K562 (cell line): ENCODE results near the gene C1orf105. TPM values are rescaled to one million over a fixed set of nuclear protein-coding genes. Genes with fewer than 3 reads are reported as not detected.

ENCODE experiments used
- ATAC-seq: fragments of 200-7000 bp; cut with Tn5 transposase; 3 replicates; pipeline ENCODE4 v1.9.1; 2020; ENCODE audit warnings: moderate library complexity
- BruUV-seq: library from RNA; stranded (reverse); fragments of 400-500 nt; replicated peaks from 2 replicates; lab custom pipeline; 2021; lab: Mats Ljungman, UMichigan
- CTCF ChIA-PET: fragments of 300-600 bp; formaldehyde crosslinking; extraction: SDS; loops from one replicate; lab custom pipeline; 2021; ENCODE audit warnings: low intra/inter-chr PET ratio; lab: Yijun Ruan, JAX
- POLR2A ChIA-PET: fragments of 300-600, 350-650 bp; sonication (Branson Sonifier 250); formaldehyde crosslinking; extraction: SDS; loops from one replicate; lab custom pipeline; 2021; ENCODE audit warnings: antibody characterized with exemption, inconsistent platforms; lab: Yijun Ruan, JAX
- DNase-seq, 4 experiments: peaks; one replicate each; pipeline versions ENCODE4 v3.0.0 to v3.0.0-alpha.2; 2011 to 2018; ENCODE audit warnings: low spot score in 3 of 4, mixed read lengths in 3 of 4; ENCODE audit errors: extremely low read depth in 1 of 4
- FAIRE-seq: peaks from 2 replicates; lab custom pipeline; 2011; peaks lifted over from hg19 to GRCh38; lab: Jason Lieb, UNC
- H2AFZ ChIP-seq: 2 replicates; pipeline ENCODE4 v1.6.0; 2011; ENCODE audit warnings: low read depth, low read length, control low read depth, inconsistent platforms
- H3K27ac ChIP-seq: fragments of 200-600 bp; 3 replicates; pipeline ENCODE4 v1.8.0; 2011; ENCODE audit warnings: low read depth, mild to moderate bottlenecking, control low read depth, inconsistent platforms, low read length, moderate library complexity, mixed read lengths; ENCODE audit errors: extremely low read depth
- H3K27me3 ChIP-seq, 2 experiments: fragments of 300-600 bp in 1 of 2; 2 replicates in 1 of 2; 3 replicates in 1 of 2; pipeline versions ENCODE4 v1.6.0 to v1.8.0; 2011; ENCODE audit warnings: inconsistent platforms in 2 of 2, low read length in 2 of 2, mild to moderate bottlenecking in 1 of 2, mixed read lengths in 1 of 2, moderate library complexity in 1 of 2; ENCODE audit not compliant: control insufficient read depth in 2 of 2, insufficient read depth in 2 of 2
- H3K36me3 ChIP-seq: fragments of 300-600 bp; 3 replicates; pipeline ENCODE4 v1.8.0; 2011; ENCODE audit warnings: mild to moderate bottlenecking, low read length, inconsistent platforms; ENCODE audit not compliant: control insufficient read depth, insufficient read depth
- H3K4me1 ChIP-seq, 2 experiments: fragments of 200-600 bp in 1 of 2; replicated peaks in 1 of 2; 2 replicates in 1 of 2; 3 replicates in 1 of 2; pipeline versions ENCODE4 v1.5.1 to v1.8.0; 2011; ENCODE audit warnings: inconsistent platforms in 2 of 2, low read length in 2 of 2, mild to moderate bottlenecking in 1 of 2, mixed read lengths in 1 of 2, moderate library complexity in 1 of 2; ENCODE audit not compliant: control insufficient read depth in 2 of 2, insufficient read depth in 2 of 2
- H3K4me2 ChIP-seq: 2 replicates; pipeline ENCODE4 v1.6.1; 2011; ENCODE audit warnings: low read length, control low read depth, inconsistent platforms, mixed read lengths; ENCODE audit not compliant: insufficient read depth
- H3K4me3 ChIP-seq: fragments of 200-600 bp; sonication (generic), shearing (Covaris generic); 2 replicates; pipeline ENCODE4 v1.5.1; 2016; ENCODE audit warnings: control low read depth, inconsistent platforms
- H3K79me2 ChIP-seq: fragments of 200-600 bp; 3 replicates; pipeline ENCODE4 v1.8.0; 2011; ENCODE audit warnings: low read length, inconsistent platforms; ENCODE audit not compliant: control insufficient read depth, insufficient read depth
- H3K9ac ChIP-seq, 2 experiments: 2 replicates each; pipeline versions ENCODE4 v1.6.0 to v1.6.1; 2011; ENCODE audit warnings: low read depth in 2 of 2, low read length in 2 of 2, control low read depth in 1 of 2, inconsistent platforms in 1 of 2, mild to moderate bottlenecking in 1 of 2, mixed read lengths in 1 of 2; ENCODE audit not compliant: insufficient read depth in 1 of 2
- H3K9me1 ChIP-seq: one replicate; pipeline ENCODE4 v1.6.0; 2011; ENCODE audit warnings: inconsistent platforms, mild to moderate bottlenecking, low read length, moderate library complexity; ENCODE audit not compliant: control insufficient read depth, insufficient read depth
- H3K9me3 ChIP-seq: replicated peaks from 2 replicates; pipeline ENCODE4 v1.5.1; 2011; ENCODE audit warnings: low read depth, low read length, inconsistent platforms; ENCODE audit not compliant: control insufficient read depth, insufficient read depth
- H4K20me1 ChIP-seq: replicated peaks from 2 replicates; pipeline ENCODE4 v1.6.1; 2011; ENCODE audit warnings: low read length, inconsistent platforms, mixed read lengths; ENCODE audit not compliant: control insufficient read depth, insufficient read depth
- BACH1 ChIP-seq: fragments of 200-800 bp; sonication (Bioruptor generic); IDR thresholded peaks from 2 replicates; pipeline ENCODE4 v1.6.1; 2016; ENCODE audit warnings: missing genetic modification characterization, missing compliant biosample characterization
- CBFB ChIP-seq: sonication (generic); formaldehyde crosslinking; IDR thresholded peaks from 2 replicates; pipeline ENCODE4 v1.4.0; 2020; ENCODE audit warnings: mild to moderate bottlenecking, missing genetic modification reagents
- CREB1 ChIP-seq, 2 experiments: sonication (generic) in 1 of 2; formaldehyde crosslinking in 1 of 2; IDR thresholded peaks; 2 replicates each; pipeline versions ENCODE4 v1.6.1 to v1.8.0; 2012 to 2022; ENCODE audit warnings: inconsistent platforms in 1 of 2, mild to moderate bottlenecking in 1 of 2, missing genetic modification reagents in 1 of 2, moderate library complexity in 1 of 2
- DMBX1 ChIP-seq: fragments of 250-450 bp; sonication (Bioruptor Pico); IDR thresholded peaks from 2 replicates; pipeline ENCODE4 v1.8.0; 2022; ENCODE audit warnings: inconsistent platforms, mild to moderate bottlenecking, moderate library complexity, borderline replicate concordance
- HOXB6 ChIP-seq: fragments of 250-450 bp; sonication (Bioruptor Pico); IDR thresholded peaks from 2 replicates; pipeline ENCODE4 v1.5.1; 2022; ENCODE audit warnings: mild to moderate bottlenecking, borderline replicate concordance
- IFI16 ChIP-seq: fragments of 250-450 bp; sonication (Bioruptor Pico); IDR thresholded peaks from 2 replicates; pipeline ENCODE4 v2.1.2; 2022; ENCODE audit warnings: mild to moderate bottlenecking, inconsistent platforms
- KAT8 ChIP-seq: fragments of 450-650 bp; IDR thresholded peaks from 2 replicates; pipeline ENCODE4 v1.6.1; 2016; ENCODE audit warnings: low read depth, mild to moderate bottlenecking
- NRF1 ChIP-seq, 2 experiments: fragments of 450-650 bp; IDR thresholded peaks in 1 of 2; conservative IDR thresholded peaks in 1 of 2; 2 replicates each; pipeline ENCODE4 v1.6.1; 2014; ENCODE audit warnings: mild to moderate bottlenecking in 2 of 2
- POLR2AphosphoS5 ChIP-seq: IDR thresholded peaks from 2 replicates; pipeline ENCODE4 v1.6.1; 2011; ENCODE audit warnings: mild to moderate bottlenecking, low read depth, low read length, moderate library complexity; ENCODE audit not compliant: control insufficient read depth, insufficient read depth
- ZNF507 ChIP-seq: conservative IDR thresholded peaks from 2 replicates; pipeline ENCODE4 v1.6.1; 2017; ENCODE audit warnings: missing genetic modification characterization, missing compliant biosample characterization
- WGBS: fragments of 100-300 bp; shearing (Covaris generic); methylation state at CpG from one replicate; pipeline ENCODE4 v1.1.6; 2016; ENCODE audit warnings: low coverage, mixed read lengths; ENCODE audit not compliant: insufficient coverage; ENCODE audit errors: missing lambda C conversion rate; 5-methylcytosine and 5-hydroxymethylcytosine counted together
- in situ Hi-C: fragments of 300-500 bp; cut with MboI; formaldehyde crosslinking; loops from 4 replicates; pipeline ENCODE4 v1.15.0; 2018; ENCODE audit warnings: inconsistent platforms, mixed read lengths
- intact Hi-C: fragments of 100-400 bp; cut with micrococcal nuclease; formaldehyde crosslinking; loops from 2 replicates; pipeline ENCODE4 v1.14.2; 2022
- polyA plus RNA-seq, 8 experiments: library from polyadenylated mRNA; depleted of rRNA in 4 of 8; stranded (reverse) in 5 of 8; unstranded in 3 of 8; fragments of >200 nt; fragmentation: Nextera tagmentation in 2 of 8; fragmentation: Illumina TruSeq in 1 of 8; extraction: Ambion mirVana in 2 of 8; extraction: Trizol in 1 of 8; gene quantifications; 2 replicates each; pipeline versions ENCODE4 v1.2.1 to v1.2.3, GENCODE V29; 2011 to 2014; ENCODE audit warnings: inconsistent platforms in 1 of 8, missing spikeins in 1 of 8
- total RNA-seq, 7 experiments: library from RNA; depleted of rRNA in 6 of 7; stranded (reverse); fragments of >200 nt in 6 of 7; fragmentation: Illumina TruSeq in 2 of 7; extraction: Trizol in 2 of 7; gene quantifications; 2 replicates each; pipeline versions ENCODE4 v1.2.1 to v1.2.3, GENCODE V29; 2011 to 2021; ENCODE audit warnings: low replicate concordance in 1 of 7
- TF ChIP-seq, protein P1 (sequence below), 3 experiments: fragments of 200-800 bp in 1 of 3; sonication (Bioruptor generic) in 1 of 3; sonication (generic) in 1 of 3; formaldehyde crosslinking in 1 of 3; IDR thresholded peaks; 2 replicates each; pipeline versions ENCODE4 v1.6.1 to v1.8.0; 2016 to 2022; ENCODE audit warnings: mild to moderate bottlenecking in 2 of 3, missing compliant biosample characterization in 2 of 3, missing genetic modification characterization in 2 of 3, missing genetic modification reagents in 1 of 3
- TF ChIP-seq, protein P2 (sequence below): fragments of 450-650 bp; IDR thresholded peaks from 2 replicates; pipeline ENCODE4 v1.6.1; 2016; ENCODE audit warnings: borderline replicate concordance
- TF ChIP-seq, protein P3 (sequence below), 3 experiments: fragments of 200-800 bp in 1 of 3; fragments of 250-450 bp in 1 of 3; fragments of 450-650 bp in 1 of 3; sonication (Bioruptor Pico) in 1 of 3; sonication (Bioruptor generic) in 1 of 3; formaldehyde crosslinking in 1 of 3; IDR thresholded peaks; 2 replicates each; pipeline versions ENCODE4 v1.6.1 to v1.8.0; 2016 to 2022; ENCODE audit warnings: mild to moderate bottlenecking in 2 of 3, missing genetic modification characterization in 2 of 3, missing compliant biosample characterization in 1 of 3, moderate library complexity in 1 of 3

Gene C1orf105
- total and polyA plus RNA-seq, 9 of the 15 experiments (the other 6 are each of a cell fraction or from before 2014, with no cell fraction given): 0.08 TPM; not detected in 8

DNA sequence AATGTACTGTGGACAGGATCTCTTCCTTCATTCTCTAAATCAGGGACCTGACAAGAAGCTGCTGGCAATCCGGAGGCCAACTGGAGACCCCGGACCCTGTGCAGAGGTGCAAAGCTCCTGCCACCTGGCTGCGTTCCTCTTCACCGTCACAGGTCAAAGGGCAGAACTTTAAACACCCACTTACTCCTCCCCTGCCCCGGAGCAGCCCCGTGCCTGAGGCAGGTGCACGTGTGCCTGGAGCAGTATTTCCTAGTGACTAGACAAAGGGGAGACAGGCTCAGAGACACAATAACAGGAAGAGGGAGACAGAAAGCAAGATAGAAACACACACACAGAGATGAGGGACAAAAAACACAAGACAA lies 30.0 kb downstream of the C1orf105 start:
- intact Hi-C loops (loop anchor here (1.0 to 5.0 kb wide), 5 partner anchors 47 to 278 kb away; no protein-coding TSS in a partner anchor), in situ Hi-C loops (loop anchor here (5.0 kb wide), 1 partner anchor 277 kb away; no protein-coding TSS in a partner anchor)
- no peaks in the 10 kb centered on the region for H3K9me3 ChIP-seq
- no TSS peak for BruUV-seq
- no peaks in the 10 kb centered on the region for H3K27me3 ChIP-seq
- H2AFZ ChIP-seq: peak overlapping the region; percentile 99
- H3K4me2 ChIP-seq: peak overlapping the region; percentile 60
- peak overlapping the region; percentile 15 to 18; a peak in 3 of 4 replicates for H3K9ac ChIP-seq
- H3K36me3 ChIP-seq: no peaks in the 10 kb centered on the region
- POLR2A ChIA-PET: interaction anchor here (0.7 to 2.2 kb wide), 3 partner anchors 22 to 276 kb away, joined by 3 to 8 read pairs (median 3); no protein-coding TSS in a partner anchor
- CTCF ChIA-PET: interaction anchor here (0.6 to 1.6 kb wide), 4 partner anchors 51 to 292 kb away, joined by 3 to 6 read pairs (median 4); no protein-coding TSS in a partner anchor
- no peaks in the 10 kb centered on the region for H4K20me1 ChIP-seq
- H3K79me2 ChIP-seq: no peaks in the 10 kb centered on the region
- peak; percentile 29 for ATAC-seq
- H3K4me1 ChIP-seq: peaks cover 26 to 43% of the 10 kb centered on the region in 2 experiments
- H3K4me3 ChIP-seq: no peak overlapping the region
- H3K27ac ChIP-seq: peak overlapping the region; percentile 9; the same call in 1 of the 3 replicates
- H3K9me1 ChIP-seq: peaks cover 5% of the 10 kb centered on the region
- no peak for FAIRE-seq
- DNase-seq: peak in 1 of 4 experiments; percentile 20
- WGBS: 43% methylated on average over 7 of the region's 7 CpGs
- TF ChIP-seq POLR2AphosphoS5 (no peak), DMBX1 (CRISPR knock-in tag) (no peak), NRF1 (conservative IDR thresholded peaks at IDR 0.05 in 1 of 2, IDR thresholded peaks at IDR 0.05 in 1 of 2) (no peak), KAT8 (no peak), CBFB (no peak), BACH1 (tag) (0 out of 2 replicates have a peak, but pooled peaks have one; percentile 14), IFI16 (CRISPR knock-in tag) (no peak), CREB1 (IDR thresholded peaks at IDR 0.05) (no peak), CREB1 (CRISPR knock-in tag; IDR thresholded peaks at IDR 0.05) (peak; percentile 35; the same call in 1 of the 2 replicates), ZNF507 (no peak), HOXB6 (no peak)
- TF ChIP-seq, protein P1, sequence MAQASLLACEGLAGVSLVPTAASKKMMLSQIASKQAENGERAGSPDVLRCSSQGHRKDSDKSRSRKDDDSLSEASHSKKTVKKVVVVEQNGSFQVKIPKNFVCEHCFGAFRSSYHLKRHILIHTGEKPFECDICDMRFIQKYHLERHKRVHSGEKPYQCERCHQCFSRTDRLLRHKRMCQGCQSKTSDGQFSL (CRISPR knock-in tag; IDR thresholded peaks at IDR 0.05): no peak
- TF ChIP-seq, protein P1 (tag; IDR thresholded peaks at IDR 0.05): 0 out of 4 replicates have a peak, but pooled peaks of 1 of the 2 experiments have one; percentile 31
- TF ChIP-seq, protein P2, sequence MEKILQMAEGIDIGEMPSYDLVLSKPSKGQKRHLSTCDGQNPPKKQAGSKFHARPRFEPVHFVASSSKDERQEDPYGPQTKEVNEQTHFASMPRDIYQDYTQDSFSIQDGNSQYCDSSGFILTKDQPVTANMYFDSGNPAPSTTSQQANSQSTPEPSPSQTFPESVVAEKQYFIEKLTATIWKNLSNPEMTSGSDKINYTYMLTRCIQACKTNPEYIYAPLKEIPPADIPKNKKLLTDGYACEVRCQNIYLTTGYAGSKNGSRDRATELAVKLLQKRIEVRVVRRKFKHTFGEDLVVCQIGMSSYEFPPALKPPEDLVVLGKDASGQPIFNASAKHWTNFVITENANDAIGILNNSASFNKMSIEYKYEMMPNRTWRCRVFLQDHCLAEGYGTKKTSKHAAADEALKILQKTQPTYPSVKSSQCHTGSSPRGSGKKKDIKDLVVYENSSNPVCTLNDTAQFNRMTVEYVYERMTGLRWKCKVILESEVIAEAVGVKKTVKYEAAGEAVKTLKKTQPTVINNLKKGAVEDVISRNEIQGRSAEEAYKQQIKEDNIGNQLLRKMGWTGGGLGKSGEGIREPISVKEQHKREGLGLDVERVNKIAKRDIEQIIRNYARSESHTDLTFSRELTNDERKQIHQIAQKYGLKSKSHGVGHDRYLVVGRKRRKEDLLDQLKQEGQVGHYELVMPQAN: 0 out of 2 replicates have a peak, but pooled peaks have one; percentile 26
- TF ChIP-seq, protein P3, sequence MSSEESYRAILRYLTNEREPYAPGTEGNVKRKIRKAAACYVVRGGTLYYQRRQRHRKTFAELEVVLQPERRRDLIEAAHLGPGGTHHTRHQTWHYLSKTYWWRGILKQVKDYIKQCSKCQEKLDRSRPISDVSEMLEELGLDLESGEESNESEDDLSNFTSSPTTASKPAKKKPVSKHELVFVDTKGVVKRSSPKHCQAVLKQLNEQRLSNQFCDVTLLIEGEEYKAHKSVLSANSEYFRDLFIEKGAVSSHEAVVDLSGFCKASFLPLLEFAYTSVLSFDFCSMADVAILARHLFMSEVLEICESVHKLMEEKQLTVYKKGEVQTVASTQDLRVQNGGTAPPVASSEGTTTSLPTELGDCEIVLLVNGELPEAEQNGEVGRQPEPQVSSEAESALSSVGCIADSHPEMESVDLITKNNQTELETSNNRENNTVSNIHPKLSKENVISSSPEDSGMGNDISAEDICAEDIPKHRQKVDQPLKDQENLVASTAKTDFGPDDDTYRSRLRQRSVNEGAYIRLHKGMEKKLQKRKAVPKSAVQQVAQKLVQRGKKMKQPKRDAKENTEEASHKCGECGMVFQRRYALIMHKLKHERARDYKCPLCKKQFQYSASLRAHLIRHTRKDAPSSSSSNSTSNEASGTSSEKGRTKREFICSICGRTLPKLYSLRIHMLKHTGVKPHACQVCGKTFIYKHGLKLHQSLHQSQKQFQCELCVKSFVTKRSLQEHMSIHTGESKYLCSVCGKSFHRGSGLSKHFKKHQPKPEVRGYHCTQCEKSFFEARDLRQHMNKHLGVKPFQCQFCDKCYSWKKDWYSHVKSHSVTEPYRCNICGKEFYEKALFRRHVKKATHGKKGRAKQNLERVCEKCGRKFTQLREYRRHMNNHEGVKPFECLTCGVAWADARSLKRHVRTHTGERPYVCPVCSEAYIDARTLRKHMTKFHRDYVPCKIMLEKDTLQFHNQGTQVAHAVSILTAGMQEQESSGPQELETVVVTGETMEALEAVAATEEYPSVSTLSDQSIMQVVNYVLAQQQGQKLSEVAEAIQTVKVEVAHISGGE (CRISPR knock-in tag; IDR thresholded peaks at IDR 0.05): peak in 1 of 3 experiments; percentile 9; a peak in 1 of 6 replicates
